Calu3 (cell line): ENCODE data around the gene DENND4B. TPM values are rescaled to one million over a fixed set of nuclear protein-coding genes. Genes with fewer than 3 reads are reported as not detected.

Source experiments
- BruUV-seq: library from RNA; stranded (reverse); fragments of 400-500 nt; replicated peaks from 2 replicates; lab custom pipeline; 2021; lab: Mats Ljungman, UMichigan
- CTCF ChIA-PET: fragments of 300-600 bp; sonication (Branson Sonifier 250); formaldehyde crosslinking; loops from one replicate; lab custom pipeline; 2022; ENCODE audit warnings: antibody characterized with exemption; lab: Charles Lee
- DNase-seq: peaks from one replicate; pipeline ENCODE4 v3.0.0; 2022
- H3K27ac Mint-ChIP-seq: one replicate; pipeline ENCODE4 v1.8.0; 2022; ENCODE audit warnings: mixed read lengths; ENCODE audit not compliant: unreplicated experiment
- H3K27me3 Mint-ChIP-seq: one replicate; pipeline ENCODE4 v1.8.0; 2022; ENCODE audit warnings: mixed read lengths; ENCODE audit not compliant: unreplicated experiment
- H3K36me3 Mint-ChIP-seq: one replicate; pipeline ENCODE4 v1.8.0; 2022; ENCODE audit warnings: mild to moderate bottlenecking, moderate library complexity, mixed read lengths; ENCODE audit not compliant: insufficient read depth, unreplicated experiment
- H3K4me1 Mint-ChIP-seq: one replicate; pipeline ENCODE4 v1.8.0; 2022; ENCODE audit warnings: mild to moderate bottlenecking, low read depth, mixed read lengths; ENCODE audit not compliant: unreplicated experiment
- H3K4me3 Mint-ChIP-seq: one replicate; pipeline ENCODE4 v1.8.0; 2022; ENCODE audit warnings: mild to moderate bottlenecking, low read depth, moderate library complexity, mixed read lengths; ENCODE audit not compliant: unreplicated experiment
- H3K9me3 Mint-ChIP-seq: one replicate; pipeline ENCODE4 v1.8.0; 2022; ENCODE audit warnings: low read depth, mixed read lengths; ENCODE audit not compliant: unreplicated experiment
- CTCF ChIP-seq: fragments of 200-600 bp; IDR thresholded peaks from one replicate; pipeline ENCODE4 v1.8.0; 2022; ENCODE audit warnings: antibody characterized with exemption; ENCODE audit not compliant: unreplicated experiment
- intact Hi-C: fragments of 100-400 bp; cut with micrococcal nuclease; formaldehyde crosslinking; loops from one replicate; pipeline ENCODE4 v1.10.0; 2022; ENCODE audit not compliant: unreplicated experiment
- total RNA-seq: library from RNA; stranded (reverse); gene quantifications from 2 replicates; pipeline ENCODE4 v1.2.3, GENCODE V29; 2022

The DENND4B gene
- total RNA-seq, 1 experiment from 2014 or later = 90.0 TPM

- no peaks in the 10 kb centered on the region for H3K4me1 Mint-ChIP-seq
- CTCF ChIA-PET = interaction anchor here (0.6 kb wide), 1 partner anchor 9 kb away, joined by 6 read pairs; no protein-coding TSS in a partner anchor
- no peaks in the 10 kb centered on the region for H3K27me3 Mint-ChIP-seq
- TF ChIP-seq CTCF = no peak
- peaks cover 76% of the 10 kb centered on the region for H3K36me3 Mint-ChIP-seq
- intact Hi-C loops = no loop called here
- H3K4me3 Mint-ChIP-seq = no peak overlapping the region
- BruUV-seq = no TSS peak
- DNase-seq = no peak
- no peak overlapping the region for H3K27ac Mint-ChIP-seq
- H3K9me3 Mint-ChIP-seq = no peaks in the 10 kb centered on the region
Measured at GRCh38 chr1:153934746-153935145, 11.8 kb downstream of the DENND4B start.

DNA sequence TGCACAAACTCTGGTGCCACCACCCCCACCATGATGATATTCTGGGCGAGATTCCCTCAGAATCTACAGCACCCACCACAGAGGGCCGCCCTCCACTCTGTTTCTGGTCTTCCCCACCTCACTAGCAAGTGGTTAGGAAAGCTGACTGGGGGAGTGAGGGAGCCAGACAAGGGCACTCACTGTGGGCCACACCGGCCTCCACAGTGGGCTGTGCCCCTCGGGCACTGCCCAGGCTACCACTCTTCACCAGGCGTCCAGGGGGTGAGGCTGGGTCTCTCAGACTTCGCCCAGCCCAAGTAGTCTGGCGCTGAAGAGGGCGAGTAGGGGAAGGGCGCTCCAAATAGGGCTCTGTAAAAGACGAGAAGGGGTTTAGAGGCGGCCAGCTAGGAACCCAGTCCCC, 12.6 kb downstream of the DENND4B start:
- no peaks in the 10 kb centered on the region for H3K27me3 Mint-ChIP-seq
- intact Hi-C loops = no loop called here
- no peak overlapping the region for H3K27ac Mint-ChIP-seq
- TF ChIP-seq CTCF = no peak
- DNase-seq = no peak
- no peak overlapping the region for H3K4me3 Mint-ChIP-seq
- BruUV-seq = no TSS peak
- no peaks in the 10 kb centered on the region for H3K4me1 Mint-ChIP-seq
- peaks cover 69% of the 10 kb centered on the region for H3K36me3 Mint-ChIP-seq
- CTCF ChIA-PET = no interaction called here
- H3K9me3 Mint-ChIP-seq = no peaks in the 10 kb centered on the region

GRCh38 chr1:153933430-153933829, 13.1 kb downstream of the DENND4B start:
- no peak for TF ChIP-seq CTCF
- intact Hi-C loops = no loop called here
- no peak overlapping the region for H3K27ac Mint-ChIP-seq
- peaks cover 64% of the 10 kb centered on the region for H3K36me3 Mint-ChIP-seq
- H3K4me3 Mint-ChIP-seq = no peak overlapping the region
- no TSS peak for BruUV-seq
- H3K4me1 Mint-ChIP-seq = no peaks in the 10 kb centered on the region
- DNase-seq = no peak
- no peaks in the 10 kb centered on the region for H3K27me3 Mint-ChIP-seq
- H3K9me3 Mint-ChIP-seq = no peaks in the 10 kb centered on the region
- CTCF ChIA-PET = no interaction called here

DNA sequence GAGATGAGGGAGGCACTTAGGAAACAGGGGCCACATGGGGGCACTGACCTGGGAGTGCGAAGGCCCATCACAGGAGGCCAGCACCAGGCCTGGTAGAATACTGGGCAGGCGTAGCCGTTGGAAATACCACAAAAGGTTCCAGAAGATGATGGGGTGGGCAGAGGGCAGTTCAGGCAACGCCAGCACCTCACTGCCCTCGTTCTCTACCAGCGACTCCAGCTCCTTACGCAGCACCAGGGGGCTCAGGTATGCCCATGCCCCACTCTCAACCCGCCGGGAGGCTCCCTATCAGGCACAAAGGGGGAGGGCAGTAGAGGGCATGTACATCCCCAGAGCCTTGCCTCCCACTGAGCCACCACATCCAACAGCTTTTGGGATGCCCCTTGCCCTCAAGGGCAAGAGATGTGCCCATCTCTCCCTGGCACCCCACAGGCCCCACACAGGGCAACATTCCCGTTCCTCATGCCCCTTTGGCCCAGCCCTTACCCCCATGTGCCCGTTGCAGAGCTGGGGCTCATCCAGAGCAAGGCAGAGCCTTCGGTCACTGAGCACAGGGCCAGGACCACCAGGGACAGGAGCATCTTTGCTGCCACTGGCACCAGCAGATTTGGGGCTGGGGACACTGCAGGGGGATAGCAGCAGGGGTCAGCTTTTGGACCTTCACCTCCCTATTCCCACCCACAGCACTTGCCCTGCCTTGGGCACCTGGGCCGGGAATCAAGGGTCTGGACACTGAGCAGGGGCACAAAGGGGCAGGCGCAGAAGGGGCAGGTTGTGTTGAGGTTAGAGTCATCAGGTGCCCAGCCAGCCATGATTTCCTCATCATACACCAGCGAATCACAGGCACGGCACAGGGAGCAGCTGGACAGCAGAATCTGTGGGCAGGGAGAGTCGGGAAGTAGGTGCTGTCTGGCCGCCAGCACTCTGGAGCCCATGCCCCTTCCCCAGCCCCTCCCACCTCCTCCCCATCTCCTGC, 14.1 kb downstream of the DENND4B start:
- H3K36me3 Mint-ChIP-seq = peaks cover 54% of the 10 kb centered on the region
- intact Hi-C loops = no loop called here

More for the DNA sequence above, 14.1 kb downstream of the DENND4B start:
- no peak for TF ChIP-seq CTCF
- no peaks in the 10 kb centered on the region for H3K9me3 Mint-ChIP-seq
- no peak overlapping the region for H3K27ac Mint-ChIP-seq
- H3K4me1 Mint-ChIP-seq = no peaks in the 10 kb centered on the region
- CTCF ChIA-PET = no interaction called here
- no peaks in the 10 kb centered on the region for H3K27me3 Mint-ChIP-seq
- DNase-seq = no peak
- H3K4me3 Mint-ChIP-seq = no peak overlapping the region
- BruUV-seq = no TSS peak
